ENCODE data around the gene SPACDR. TPM values are rescaled to one million over a fixed set of nuclear protein-coding genes. Genes with fewer than 3 reads are reported as not detected.

SPACDR gene
- polyA plus RNA-seq, 1 donor (not counting 4 experiments of a cell fraction or from before 2014, with no cell fraction given), result 0.37 TPM

- peaks cover 7 to 28% of the 10 kb centered on the region in 2 experiments for H3K36me3 ChIP-seq (ENCODE audit: control insufficient read depth in 2 of 2, extremely low read depth in 1 of 2, insufficient read depth in 2 of 2, low read length in 2 of 2)
- FAIRE-seq (no peak), DNase-seq (ENCODE audit: low read depth, low spot score) (no peak)
- H4K20me1 ChIP-seq (ENCODE audit: control insufficient read depth, extremely low read depth, insufficient read depth, low read length), result no peaks in the 10 kb centered on the region
- no peak overlapping the region for H2AFZ ChIP-seq (ENCODE audit: control insufficient read depth, low read length)
- H3K4me2 ChIP-seq (ENCODE audit: control insufficient read depth, extremely low read depth, insufficient read depth, low read depth, low read length), result peak overlapping the region; percentile 82
- H3K27me3 ChIP-seq (ENCODE audit: control insufficient read depth, extremely low read depth, insufficient read depth, low read length), result no peaks in the 10 kb centered on the region
- H3K4me1 ChIP-seq (ENCODE audit: control insufficient read depth, extremely low read depth, insufficient read depth, low read length), result peaks cover 6% of the 10 kb centered on the region
- dilution Hi-C loops (cut with MboI; ENCODE audit: extremely low pct_ligation_motif_present, low sequenced_read_pairs), result no loop called here
- peak overlapping the region; percentile 89 for H3K9ac ChIP-seq (ENCODE audit: control insufficient read depth, extremely low read depth, insufficient read depth, low read length)
- H3K9me3 ChIP-seq (ENCODE audit: control insufficient read depth, low read depth, low read length), result no peaks in the 10 kb centered on the region
- no peak overlapping the region for H3K4me3 ChIP-seq (ENCODE audit: control insufficient read depth in 2 of 3, extremely low read depth in 1 of 3, insufficient read depth in 2 of 3, low read depth in 1 of 3, low read length in 3 of 3)
- peaks cover 31% of the 10 kb centered on the region for H3K79me2 ChIP-seq (ENCODE audit: control insufficient read depth, insufficient read depth, low read length)
- TF ChIP-seq CTCF (optimal IDR thresholded peaks at IDR 0.05 in 1 of 3, IDR thresholded peaks at IDR 0.05 in 1 of 3, conservative IDR thresholded peaks at IDR 0.05 in 1 of 3; ENCODE audit: extremely low read depth in 1 of 3, insufficient read depth in 2 of 3, low read length in 3 of 3), result no peak
- TF ChIP-seq EZH2 (IDR thresholded peaks at IDR 0.05; ENCODE audit: low read length), result no peak
- H3K27ac ChIP-seq (ENCODE audit: control insufficient read depth, insufficient read depth, low read length), result no peak overlapping the region
- no peaks in the 10 kb centered on the region for H3K9me1 ChIP-seq (ENCODE audit: control insufficient read depth, extremely low read depth, insufficient read depth, low read length)
These were observed 26.6 kb downstream of the SPACDR start for GRCh38 chr7:100437150-100438100.

- H3K79me2 ChIP-seq (ENCODE audit: control insufficient read depth, insufficient read depth, low read length), result peaks cover 47% of the 10 kb centered on the region
- peak overlapping the region; percentile 82 for H3K4me2 ChIP-seq (ENCODE audit: control insufficient read depth, extremely low read depth, insufficient read depth, low read depth, low read length)
- dilution Hi-C loops (cut with MboI; ENCODE audit: extremely low pct_ligation_motif_present, low sequenced_read_pairs), result no loop called here
- H3K36me3 ChIP-seq (ENCODE audit: control insufficient read depth in 2 of 2, extremely low read depth in 1 of 2, insufficient read depth in 2 of 2, low read length in 2 of 2), result peaks cover 9 to 40% of the 10 kb centered on the region in 2 experiments
- peak overlapping the region; percentile 81 for H3K27ac ChIP-seq (ENCODE audit: control insufficient read depth, insufficient read depth, low read length)
- H3K9me3 ChIP-seq (ENCODE audit: control insufficient read depth, low read depth, low read length), result no peaks in the 10 kb centered on the region
- no peak for DNase-seq (ENCODE audit: low read depth, low spot score)
- H3K4me1 ChIP-seq (ENCODE audit: control insufficient read depth, extremely low read depth, insufficient read depth, low read length), result peaks cover 23% of the 10 kb centered on the region
- no peaks in the 10 kb centered on the region for H3K27me3 ChIP-seq (ENCODE audit: control insufficient read depth, extremely low read depth, insufficient read depth, low read length)
- peaks cover 4% of the 10 kb centered on the region for H4K20me1 ChIP-seq (ENCODE audit: control insufficient read depth, extremely low read depth, insufficient read depth, low read length)
- peak overlapping the region; percentile 43 for H2AFZ ChIP-seq (ENCODE audit: control insufficient read depth, low read length)
- H3K4me3 ChIP-seq (ENCODE audit: control insufficient read depth in 2 of 3, extremely low read depth in 1 of 3, insufficient read depth in 2 of 3, low read depth in 1 of 3, low read length in 3 of 3), result peak overlapping the region; percentile 76 to 77 (median 77)
- peak overlapping the region; percentile 89 for H3K9ac ChIP-seq (ENCODE audit: control insufficient read depth, extremely low read depth, insufficient read depth, low read length)
- TF ChIP-seq CTCF (optimal IDR thresholded peaks at IDR 0.05 in 1 of 3, IDR thresholded peaks at IDR 0.05 in 1 of 3, conservative IDR thresholded peaks at IDR 0.05 in 1 of 3; ENCODE audit: extremely low read depth in 1 of 3, insufficient read depth in 2 of 3, low read length in 3 of 3), result no peak
- no peak for TF ChIP-seq EZH2 (IDR thresholded peaks at IDR 0.05; ENCODE audit: low read length)
- H3K9me1 ChIP-seq (ENCODE audit: control insufficient read depth, extremely low read depth, insufficient read depth, low read length), result peaks cover 3% of the 10 kb centered on the region
- no peak for FAIRE-seq
These were observed 28.4 kb downstream of the SPACDR start for GRCh38 chr7:100435401-100436304.

All from keratinocyte (primary cell).